HK-2 (cell line): Measurements from ENCODE around the gene NOSIP.
"Not testable (repeated sequence)": the region's sequence is repeated elsewhere in the genome, so short reads cannot be mapped to it uniquely, and the experiment has no call there.

ENCODE experiments used
- DNase-seq: peaks from one replicate; pipeline ENCODE4 v3.0.0-alpha.2; 2018; ENCODE audit not compliant: unreplicated experiment

The NOSIP gene

GRCh38 chr19:49580264-49581006 is at the start of gene NOSIP:
TSS of gene NOSIP (minus strand) at chr19:49580556. CDS start at chr19:49560691, 19,865 bp downstream.
- DNase-seq = peak; percentile 94

GRCh38 chr19:49629659-49630058 is 49.3 kb upstream of the NOSIP start:
- no peak for DNase-seq

GRCh38 chr19:49626226-49626625 is 45.9 kb upstream of the NOSIP start:
- DNase-seq = no peak

GRCh38 chr19:49624967-49625910 is 44.9 kb upstream of the NOSIP start:
- no peak for DNase-seq

- not testable (repeated sequence) for DNase-seq
Observed at GRCh38 chr19:49617860-49618259, 37.5 kb upstream of the NOSIP start.

- no peak for DNase-seq
Observed at GRCh38 chr19:49616945-49617344, 36.6 kb upstream of the NOSIP start.

- DNase-seq = no peak
Observed at GRCh38 chr19:49616532-49616931, 36.2 kb upstream of the NOSIP start.

GRCh38 chr19:49615861-49616260 is 35.5 kb upstream of the NOSIP start:
- DNase-seq = no peak

GRCh38 chr19:49614096-49614833 is 33.9 kb upstream of the NOSIP start:
- peak; percentile 35 for DNase-seq

- no peak for DNase-seq
Observed at GRCh38 chr19:49613374-49613773, 33.0 kb upstream of the NOSIP start.

- DNase-seq = no peak
Observed at GRCh38 chr19:49609499-49610092, 29.2 kb upstream of the NOSIP start.

- no peak for DNase-seq
Observed at GRCh38 chr19:49605605-49606004, 25.2 kb upstream of the NOSIP start.

- no peak for DNase-seq
Observed at GRCh38 chr19:49602806-49603205, 22.4 kb upstream of the NOSIP start.

GRCh38 chr19:49601482-49602038 is 21.2 kb upstream of the NOSIP start:
- DNase-seq = no peak

- DNase-seq = no peak
Observed at GRCh38 chr19:49599378-49600295, 19.3 kb upstream of the NOSIP start.

- no peak for DNase-seq
Observed at GRCh38 chr19:49597703-49597974, 17.3 kb upstream of the NOSIP start.

- DNase-seq = no peak
Observed at GRCh38 chr19:49596954-49597702, 16.8 kb upstream of the NOSIP start.

GRCh38 chr19:49596407-49596806 is 16.1 kb upstream of the NOSIP start:
- no peak for DNase-seq

GRCh38 chr19:49595819-49596404 is 15.6 kb upstream of the NOSIP start:
- no peak for DNase-seq
